Measurements from ENCODE around the gene RGS19. TPM values are rescaled to one million over a fixed set of nuclear protein-coding genes. Genes with fewer than 3 reads are reported as not detected.

Gene RGS19
- total RNA-seq, 8 experiments from 2014 or later, result 0.92 to 8.8 (median 3.3) TPM

DNA sequence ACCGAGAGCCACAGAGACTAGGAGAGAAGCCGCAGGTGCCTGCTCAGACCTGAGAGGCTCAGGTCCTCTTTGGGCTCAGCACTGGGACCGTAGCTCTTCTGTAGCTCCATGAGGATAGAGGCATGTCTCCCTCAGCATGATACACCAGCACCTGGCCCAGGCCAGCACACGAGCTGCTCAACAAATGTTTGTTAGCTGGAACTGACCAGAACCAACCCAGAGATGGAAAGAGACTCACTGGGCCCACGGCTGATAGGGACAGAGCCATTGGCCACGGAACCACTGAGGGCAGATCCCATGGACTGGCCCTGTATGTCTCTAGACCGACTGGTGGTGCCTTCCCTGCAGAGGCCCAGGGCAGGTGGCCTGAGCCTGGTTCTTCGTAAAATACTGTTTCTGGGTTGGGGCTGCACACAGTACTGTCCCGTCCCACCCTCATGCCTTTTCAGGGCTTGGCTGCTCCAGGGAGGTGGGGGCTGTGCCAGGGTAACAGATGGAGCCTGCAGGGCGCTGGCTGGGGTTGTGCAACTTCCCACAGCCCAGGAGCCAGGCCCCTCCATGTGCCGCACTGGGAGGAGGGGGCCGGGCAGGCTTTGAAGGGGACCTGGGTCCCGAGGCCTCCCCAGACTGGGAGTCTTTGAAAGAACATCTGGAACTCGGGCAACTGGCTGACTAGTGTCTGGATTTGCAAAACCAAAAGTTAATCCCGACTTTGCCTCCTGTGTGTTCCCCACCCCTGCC is 38.1 kb downstream of the RGS19 start:
- in situ Hi-C loops (cut with MboI; ENCODE audit: low pct_unique_long_range_greater_than_20kb in 2 of 9, low sequenced_read_pairs in 9 of 9, unreplicated experiment in 9 of 9), result no loop called here
- H3K4me3 ChIP-seq, result no peak overlapping the region
- ATAC-seq (replicated peaks in 6 of 8), result peak in 3 of 8 experiments; percentile 1 to 7 (median 5)

DNA sequence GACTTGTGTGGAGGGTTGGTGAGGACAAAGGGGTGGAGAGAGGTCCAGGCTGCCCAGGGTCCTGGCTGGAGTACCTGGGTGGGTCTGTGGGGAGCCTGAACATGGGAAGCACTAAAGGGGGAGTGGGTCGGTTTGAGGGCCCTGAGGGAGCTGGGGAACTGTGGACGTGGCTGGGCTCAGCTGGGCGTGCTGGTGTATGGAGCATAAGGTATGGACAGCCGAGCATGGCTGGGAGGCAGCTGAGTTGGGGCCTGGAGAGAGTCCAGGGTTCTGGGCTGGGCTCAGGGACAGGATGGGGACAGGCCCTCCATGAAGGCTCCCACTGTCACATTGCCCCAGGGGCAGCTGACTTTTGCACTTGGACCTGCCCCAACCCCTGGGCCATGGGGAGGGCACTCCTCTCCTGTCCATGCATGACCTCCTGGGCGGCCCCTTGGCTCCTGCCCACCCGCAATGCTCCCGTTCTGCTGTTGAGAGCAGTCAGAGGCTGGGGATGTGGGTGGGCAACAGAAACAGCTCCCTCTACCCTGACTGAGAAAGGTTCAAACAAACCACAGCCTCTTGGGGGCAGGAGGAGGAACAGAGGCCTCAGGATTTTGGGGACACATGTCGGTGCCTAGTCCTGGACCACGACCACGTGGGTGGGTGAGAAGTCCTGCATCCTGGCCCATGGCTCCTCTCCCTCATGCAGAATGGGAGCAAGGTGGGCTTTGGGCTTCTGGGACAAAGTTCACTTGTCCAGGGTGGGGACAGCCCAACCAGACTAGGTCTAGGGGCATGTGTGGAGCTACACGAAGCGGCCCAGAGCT is 38.9 kb downstream of the RGS19 start:
- in situ Hi-C loops (cut with MboI; ENCODE audit: low pct_unique_long_range_greater_than_20kb in 2 of 9, low sequenced_read_pairs in 9 of 9, unreplicated experiment in 9 of 9), result no loop called here
- Histone ChIP-seq H3K4me3 (no peak overlapping the region), H3K27ac (no peak overlapping the region), H3K4me1 (replicated peaks in 1 of 2) (peaks cover 21 to 26% of the 10 kb centered on the region in 2 donors)
- 67 to 100% (median 84%) methylated on average over 1 to 3 of the region's 12 CpGs; no CpG with 5 or more reads in 6 of the 10 experiments for WGBS, 10 experiments
- no peak for ATAC-seq (replicated peaks in 6 of 8)

More for the DNA sequence above, 38.1 kb downstream of the RGS19 start:
- Histone ChIP-seq H3K27ac (no peak overlapping the region), H3K4me1 (replicated peaks in 1 of 2) (peaks cover 13 to 19% of the 10 kb centered on the region in 2 donors)
- 14 to 100% (median 49%) methylated on average over 1 to 5 of the region's 15 CpGs; no CpG with 5 or more reads in 4 of the 10 experiments for WGBS, 10 experiments

DNA sequence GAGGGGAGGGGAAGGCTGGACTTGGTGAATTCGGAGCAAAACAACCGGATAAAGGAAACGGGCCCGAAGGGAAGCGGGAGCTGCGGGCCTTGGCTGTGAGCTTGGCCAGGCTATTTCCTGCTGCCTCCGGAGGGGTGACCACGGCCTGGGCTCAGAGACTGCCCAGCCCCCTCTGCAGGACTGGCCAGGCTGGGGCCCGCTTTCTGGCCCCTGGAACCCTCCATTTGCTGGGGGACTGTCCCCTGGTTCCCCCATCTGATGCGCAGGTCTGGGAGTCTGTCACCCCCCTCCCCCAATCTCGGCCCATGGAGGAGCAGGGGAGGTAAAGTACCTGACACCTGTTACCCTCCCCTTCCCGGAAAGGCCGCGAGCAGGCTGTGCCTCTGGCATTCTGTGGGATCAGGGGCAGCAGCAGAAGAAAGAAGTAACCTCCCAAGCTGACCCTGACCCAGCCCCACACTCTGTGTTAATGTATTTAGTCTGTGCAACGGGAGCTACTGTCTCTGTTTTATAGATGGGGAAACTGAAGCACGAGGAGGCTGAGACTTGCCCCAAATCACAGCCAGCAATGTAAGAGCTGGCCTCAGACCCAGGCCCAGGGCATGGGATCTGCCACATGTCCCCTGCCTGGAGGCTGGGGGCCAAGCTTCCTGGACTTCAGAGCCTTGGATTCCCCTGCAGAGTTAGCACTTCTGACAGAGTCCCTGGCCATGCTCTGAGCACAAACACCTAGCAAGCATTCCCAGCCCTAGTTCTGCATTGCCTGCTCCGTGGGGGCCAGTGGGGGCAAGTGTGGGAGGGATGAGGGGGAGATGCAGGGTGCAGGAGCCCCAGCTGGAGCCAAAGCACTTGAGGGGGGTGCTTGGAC is 39.8 kb downstream of the RGS19 start:
- peak overlapping the region in 4 of 5 donors; percentile 19 to 35 (median 24) for H3K4me3 ChIP-seq

DNA sequence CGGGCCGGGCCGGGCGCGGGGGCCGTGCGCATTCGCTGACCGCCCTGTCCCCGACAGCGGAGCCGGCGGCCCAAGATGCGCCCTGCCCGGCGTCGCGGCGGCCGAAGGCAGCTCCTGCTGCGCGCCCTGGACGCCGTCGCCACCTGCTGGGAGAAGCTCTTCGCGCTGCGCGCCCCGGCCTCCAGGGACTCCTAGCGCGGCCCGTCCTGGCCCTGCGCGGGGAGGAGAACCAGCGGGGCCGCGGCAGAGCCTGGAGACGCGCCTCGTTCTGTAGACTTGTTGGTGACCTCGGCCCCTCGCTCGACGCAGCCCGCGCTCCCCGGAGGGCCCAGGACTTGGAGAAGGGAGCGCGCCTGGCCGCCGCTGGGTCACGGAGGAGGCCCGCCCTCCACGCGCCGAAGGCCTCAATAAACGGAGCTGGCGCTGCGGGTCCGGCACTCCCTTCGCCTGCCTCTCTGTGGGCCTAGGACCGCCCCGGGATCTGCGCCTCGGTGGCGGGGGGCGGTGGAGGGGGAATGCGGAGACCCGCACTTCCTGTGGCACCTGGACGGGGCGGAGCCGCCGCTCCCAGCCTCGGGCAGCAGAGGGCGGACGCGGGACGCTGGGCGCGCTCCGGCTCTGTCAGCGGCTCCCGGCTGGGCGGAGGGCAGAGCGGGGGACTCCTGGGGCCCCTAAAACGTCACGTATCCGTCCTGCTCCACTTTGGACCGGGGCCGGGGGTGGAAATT is 40.6 kb downstream of the RGS19 start:
- in situ Hi-C loops (cut with MboI; ENCODE audit: low pct_unique_long_range_greater_than_20kb in 2 of 9, low sequenced_read_pairs in 9 of 9, unreplicated experiment in 9 of 9), result no loop called here
- peak overlapping the region; percentile 14 to 35 (median 22) for H3K4me3 ChIP-seq
- peak; percentile 70 to 84 (median 78) for ATAC-seq (replicated peaks in 6 of 8)

More for the DNA sequence above, 39.8 kb downstream of the RGS19 start:
- Histone ChIP-seq H3K4me1 (replicated peaks in 1 of 2) (peaks cover 22 to 27% of the 10 kb centered on the region in 2 donors), H3K27ac (no peak overlapping the region)
- in situ Hi-C loops (cut with MboI; ENCODE audit: low pct_unique_long_range_greater_than_20kb in 2 of 9, low sequenced_read_pairs in 9 of 9, unreplicated experiment in 9 of 9), result no loop called here
- WGBS, 10 experiments, result 0 to 20% methylated on average over 1 to 5 of the region's 17 CpGs; no CpG with 5 or more reads in 8 of the 10 experiments
- ATAC-seq (replicated peaks in 6 of 8), result peak in 7 of 8 experiments; percentile 2 to 9 (median 3)

DNA sequence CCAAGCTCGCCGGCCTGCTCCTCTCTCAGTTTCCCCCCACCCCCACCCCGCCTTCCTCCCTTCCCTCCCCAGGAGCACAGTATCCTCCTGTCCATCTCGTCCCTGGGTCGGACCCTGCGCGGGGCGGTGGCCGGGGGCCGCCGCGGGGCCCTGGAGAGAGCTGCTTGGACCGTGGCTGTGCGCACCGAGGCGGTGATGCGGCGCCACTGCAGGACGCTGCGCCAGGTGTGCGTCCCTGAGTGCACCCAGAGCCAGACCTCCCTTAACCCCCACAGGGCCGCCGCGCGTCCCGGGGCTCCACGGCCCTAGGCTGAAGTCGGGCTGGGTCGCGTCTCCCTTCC is 41.1 kb downstream of the RGS19 start:
- WGBS, 10 experiments, result no CpG with 5 or more reads among the region's 30 CpGs
- H3K4me3 ChIP-seq, result peak overlapping the region in 4 of 5 donors; percentile 19 to 35 (median 24)
- peak in 7 of 8 experiments; percentile 2 to 25 (median 20) for ATAC-seq (replicated peaks in 6 of 8)
- H3K4me1 ChIP-seq (replicated peaks in 1 of 2), result peaks cover 22 to 27% of the 10 kb centered on the region in 2 donors
- peak overlapping the region in 1 of 2 donors; percentile 0 for H3K27ac ChIP-seq
- in situ Hi-C loops (cut with MboI; ENCODE audit: low pct_unique_long_range_greater_than_20kb in 2 of 9, low sequenced_read_pairs in 9 of 9, unreplicated experiment in 9 of 9), result no loop called here

More for the DNA sequence above, 40.6 kb downstream of the RGS19 start:
- Histone ChIP-seq H3K27ac (peak overlapping the region in 1 of 2 donors; percentile 0), H3K4me1 (replicated peaks in 1 of 2) (peaks cover 22 to 27% of the 10 kb centered on the region in 2 donors)
- WGBS, 10 experiments, result 0% methylated on average over 7 of the region's 91 CpGs; no CpG with 5 or more reads in 9 of the 10 experiments

DNA sequence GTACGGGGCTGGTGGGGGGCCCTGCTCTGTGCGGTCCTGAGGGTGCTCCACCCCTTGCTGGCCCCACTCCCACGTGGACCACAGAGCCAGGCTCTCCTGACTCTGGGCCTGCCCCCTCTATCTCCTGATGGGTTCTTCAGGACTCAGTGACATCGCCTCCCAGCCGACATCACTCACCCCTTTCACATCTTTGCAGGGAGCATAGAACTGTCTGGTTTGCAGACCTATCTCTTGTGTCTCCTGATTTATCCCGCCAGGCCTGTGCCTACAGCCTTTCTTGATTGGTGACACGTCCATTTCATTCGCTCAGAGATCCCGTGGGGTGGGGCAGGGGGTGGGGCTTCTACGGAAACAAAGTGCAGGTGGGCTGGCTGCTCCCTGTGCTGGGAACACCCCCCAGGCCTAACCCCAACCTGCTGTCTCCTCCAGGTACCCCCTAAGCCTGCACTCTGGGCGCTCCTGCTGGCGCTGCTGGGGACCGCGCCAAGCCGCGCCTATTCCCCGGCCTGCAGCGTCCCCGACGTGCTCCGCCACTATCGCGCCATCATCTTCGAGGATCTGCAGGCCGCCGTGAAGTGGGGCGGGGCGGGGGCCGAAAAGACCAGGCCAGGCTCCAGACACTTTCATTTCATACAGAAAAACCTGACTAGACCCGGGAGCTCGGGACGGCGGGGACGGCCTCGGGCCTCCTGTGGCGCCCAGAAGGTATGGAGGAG is 41.7 kb downstream of the RGS19 start:
- H3K4me3 ChIP-seq, result peak overlapping the region in 3 of 5 donors; percentile 19 to 35 (median 26)
- 30% methylated on average over 8 of the region's 36 CpGs; no CpG with 5 or more reads in 9 of the 10 experiments for WGBS, 10 experiments
- peak in 5 of 8 experiments; percentile 2 to 28 (median 13) for ATAC-seq (replicated peaks in 6 of 8)
- in situ Hi-C loops (cut with MboI; ENCODE audit: low pct_unique_long_range_greater_than_20kb in 2 of 9, low sequenced_read_pairs in 9 of 9, unreplicated experiment in 9 of 9), result no loop called here
- peaks cover 22 to 27% of the 10 kb centered on the region in 2 donors for H3K4me1 ChIP-seq (replicated peaks in 1 of 2)
- H3K27ac ChIP-seq, result peak overlapping the region in 1 of 2 donors; percentile 0

DNA sequence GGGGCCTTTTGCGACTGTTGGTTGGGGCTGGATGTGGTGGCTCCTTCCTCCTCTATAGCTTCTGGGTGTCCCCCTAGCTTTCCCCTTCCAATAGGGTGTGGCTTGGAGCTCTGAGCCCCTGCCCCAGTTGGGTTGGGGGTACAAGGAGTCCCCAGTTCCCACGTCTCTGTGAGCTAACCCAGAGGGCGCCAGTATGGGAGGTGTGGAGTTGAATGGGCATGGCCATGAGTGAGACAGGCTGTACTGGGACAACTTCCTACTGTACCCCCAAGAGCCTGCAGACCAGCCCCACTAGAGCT is 42.2 kb downstream of the RGS19 start:
- ATAC-seq (replicated peaks in 6 of 8), result no peak
- WGBS, 10 experiments, result no CpG with 5 or more reads among the region's 3 CpGs
- H3K4me1 ChIP-seq (replicated peaks in 1 of 2), result peaks cover 22 to 24% of the 10 kb centered on the region in 2 donors
- H3K27ac ChIP-seq, result no peak overlapping the region
- in situ Hi-C loops (cut with MboI; ENCODE audit: low pct_unique_long_range_greater_than_20kb in 2 of 9, low sequenced_read_pairs in 9 of 9, unreplicated experiment in 9 of 9), result no loop called here
- H3K4me3 ChIP-seq, result no peak overlapping the region

DNA sequence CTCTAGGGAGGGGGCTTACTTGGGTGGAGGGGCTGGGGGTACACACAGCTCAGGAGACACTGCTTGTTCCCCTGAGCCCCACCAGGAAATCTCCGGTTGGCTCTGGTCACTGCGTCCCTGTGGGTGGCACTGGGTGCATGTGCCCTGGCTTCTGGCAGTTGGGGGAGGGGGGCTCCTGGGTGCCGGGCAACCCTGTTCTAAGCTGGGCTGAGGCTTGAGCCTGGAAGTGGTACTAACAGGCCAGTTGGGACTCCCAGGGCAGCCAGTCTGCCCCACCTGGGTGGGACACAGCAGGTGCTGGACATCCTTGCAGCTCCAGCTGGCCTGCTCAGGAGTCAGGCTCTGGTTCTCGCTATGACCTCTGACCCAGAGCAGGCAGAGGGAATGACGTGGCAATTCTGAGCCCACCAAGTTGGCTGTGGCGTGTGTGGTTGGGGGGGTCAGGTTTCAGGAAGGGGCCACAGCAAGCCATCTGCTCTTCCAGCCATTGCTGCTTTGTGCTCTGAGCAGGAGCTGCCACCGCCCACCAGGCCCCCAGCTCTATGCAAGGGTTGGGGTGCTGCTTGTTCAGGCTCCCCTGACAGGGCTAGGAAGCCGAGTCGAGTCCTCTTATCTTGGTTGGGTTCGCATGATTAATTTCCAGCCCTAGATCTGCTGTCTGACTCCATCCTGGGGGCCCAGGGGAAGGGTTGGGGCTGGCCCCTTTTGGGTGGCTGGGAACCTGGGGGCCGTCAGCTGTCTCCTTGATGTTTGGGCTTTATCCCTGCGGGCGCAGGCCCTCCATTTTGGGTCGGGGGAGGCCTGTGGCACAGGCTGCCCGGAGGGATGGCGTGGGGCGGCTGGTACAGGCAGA is 42.7 kb downstream of the RGS19 start:
- 50 to 72% (median 65%) methylated on average over 1 to 2 of the region's 17 CpGs; no CpG with 5 or more reads in 6 of the 10 experiments for WGBS, 10 experiments
- Histone ChIP-seq H3K4me3 (no peak overlapping the region), H3K4me1 (replicated peaks in 1 of 2) (peaks cover 22 to 23% of the 10 kb centered on the region in 2 donors), H3K27ac (no peak overlapping the region)
- in situ Hi-C loops (cut with MboI; ENCODE audit: low pct_unique_long_range_greater_than_20kb in 2 of 9, low sequenced_read_pairs in 9 of 9, unreplicated experiment in 9 of 9), result no loop called here
- ATAC-seq (replicated peaks in 6 of 8), result no peak

DNA sequence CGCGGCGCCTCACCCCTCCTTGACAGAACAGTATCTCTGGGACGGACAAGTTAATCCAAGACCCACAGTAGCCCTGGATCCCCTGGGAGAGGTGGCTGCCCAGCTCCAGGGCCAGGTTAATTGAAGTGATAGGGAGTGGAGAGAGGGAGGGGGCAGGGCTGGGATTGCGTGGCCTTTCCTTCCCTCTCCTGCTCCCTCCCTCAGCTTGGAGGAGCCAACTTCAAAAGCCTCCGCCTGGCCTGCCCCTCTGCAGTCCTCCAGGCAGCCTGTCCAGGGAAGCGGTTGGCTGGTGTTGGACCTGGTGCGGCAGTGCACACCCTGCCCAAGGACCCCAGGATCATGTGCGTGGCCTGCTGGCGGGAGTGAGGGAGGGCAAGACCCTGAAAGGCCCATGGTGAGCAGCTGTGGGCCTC is 43.4 kb downstream of the RGS19 start, which contains the start of gene C20orf204:
TSS of gene C20orf204 (plus strand) at position 250 of the 413 bp plus-strand sequence. CDS start at position 392, 142 bp downstream.
- H3K27ac ChIP-seq, result no peak within 1 kb of the TSS
- H3K4me3 ChIP-seq, result no peak within 1 kb of the TSS
- in situ Hi-C loops (cut with MboI; ENCODE audit: low pct_unique_long_range_greater_than_20kb in 2 of 9, low sequenced_read_pairs in 9 of 9, unreplicated experiment in 9 of 9), result no loop called here
- ATAC-seq (replicated peaks in 6 of 8), result peak in 1 of 8 experiments; percentile 7
- H3K4me1 ChIP-seq (replicated peaks in 1 of 2), result peaks cover 22 to 23% of the 10 kb centered on the region in 2 donors
- 73% methylated on average over 5 of the region's 10 CpGs; no CpG with 5 or more reads in 9 of the 10 experiments for WGBS, 10 experiments

DNA sequence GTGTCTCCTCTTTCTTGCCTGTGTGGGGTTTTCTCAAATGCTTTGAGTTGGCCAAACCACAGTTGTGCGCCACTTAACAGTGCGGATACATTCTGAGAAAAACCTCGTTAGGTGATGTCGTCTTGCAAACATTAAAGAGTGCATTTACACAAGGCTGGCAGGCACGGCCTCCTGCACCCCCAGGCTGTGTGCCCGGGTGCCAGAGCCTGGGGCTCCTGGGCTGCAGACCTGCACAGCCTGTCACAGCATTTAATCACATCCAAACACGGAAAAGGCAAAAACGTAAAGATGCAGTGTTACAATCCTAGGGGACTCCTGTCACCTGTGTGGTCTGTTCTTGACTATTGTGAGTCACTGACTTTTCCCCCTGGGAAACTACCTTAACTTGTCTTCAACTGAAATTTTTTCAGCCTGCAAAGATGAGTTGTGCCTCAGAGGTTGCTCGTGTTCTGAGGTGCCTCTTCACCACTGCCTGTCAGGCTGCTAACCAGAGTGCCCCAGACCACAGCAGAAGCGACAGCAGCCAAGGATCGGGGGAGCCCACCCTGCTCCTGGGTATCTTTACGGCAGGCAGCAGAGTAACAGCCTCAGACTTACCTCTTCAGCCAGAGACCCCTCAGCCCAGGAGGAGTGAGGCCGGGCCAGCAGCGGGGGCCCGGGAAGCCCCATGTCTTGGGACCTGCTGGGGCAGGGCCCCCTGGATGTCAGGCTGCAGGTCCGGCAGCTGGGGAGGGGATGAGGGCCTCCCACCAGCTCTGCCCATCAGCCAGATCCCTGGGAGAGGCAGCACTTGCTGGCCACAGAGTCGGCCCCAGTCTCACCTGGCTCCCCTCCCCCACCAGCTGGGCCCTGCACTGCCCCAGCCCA is 44.0 kb downstream of the RGS19 start:
- Histone ChIP-seq H3K4me1 (replicated peaks in 1 of 2) (peaks cover 22 to 23% of the 10 kb centered on the region in 2 donors), H3K4me3 (no peak overlapping the region), H3K27ac (no peak overlapping the region)
- 67 to 100% (median 91%) methylated on average over 1 to 6 of the region's 17 CpGs; no CpG with 5 or more reads in 2 of the 10 experiments for WGBS, 10 experiments
- in situ Hi-C loops (cut with MboI; ENCODE audit: low pct_unique_long_range_greater_than_20kb in 2 of 9, low sequenced_read_pairs in 9 of 9, unreplicated experiment in 9 of 9), result no loop called here
- no peak for ATAC-seq (replicated peaks in 6 of 8)
